IPS-18c (cell line): ENCODE results near the gene GSK3B.

Experiments
- H3K4me3 ChIP-seq: 2 replicates; pipeline ENCODE4 v1.7.0; 2013; ENCODE audit warnings: low read depth, mild to moderate bottlenecking, low read length, moderate library complexity; ENCODE audit not compliant: insufficient read depth
- H3K9me3 ChIP-seq: one replicate; pipeline ENCODE4 v1.6.1; 2013; ENCODE audit warnings: mild to moderate bottlenecking, low read length, moderate library complexity; ENCODE audit not compliant: control insufficient read depth, insufficient read depth

GSK3B gene

DNA sequence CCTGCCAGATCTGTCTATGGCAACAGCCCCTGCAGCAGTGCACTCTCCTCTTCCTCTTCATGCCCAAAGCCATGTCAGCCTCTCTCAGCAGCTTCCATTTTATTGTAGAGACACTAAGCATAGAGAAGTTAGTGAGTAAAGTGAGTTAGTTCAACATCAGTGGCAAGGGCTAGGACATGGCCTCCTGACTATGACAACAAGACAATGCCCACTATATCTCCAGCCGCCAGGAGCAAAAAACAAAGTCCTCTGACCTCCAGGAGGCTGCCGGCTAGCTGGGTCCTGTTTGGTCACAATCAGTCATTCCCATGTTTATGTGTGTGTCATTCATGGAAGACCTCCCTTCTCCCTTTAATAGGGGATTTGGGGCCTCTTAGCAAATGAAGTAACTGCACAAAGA is 297.5 kb downstream of the GSK3B start:
- H3K9me3 ChIP-seq = no peaks in the 10 kb centered on the region
- no peak overlapping the region for H3K4me3 ChIP-seq

- H3K9me3 ChIP-seq = no peaks in the 10 kb centered on the region
- no peak overlapping the region for H3K4me3 ChIP-seq
Observed at GRCh38 chr3:119796368-119796767, 297.9 kb downstream of the GSK3B start.

DNA sequence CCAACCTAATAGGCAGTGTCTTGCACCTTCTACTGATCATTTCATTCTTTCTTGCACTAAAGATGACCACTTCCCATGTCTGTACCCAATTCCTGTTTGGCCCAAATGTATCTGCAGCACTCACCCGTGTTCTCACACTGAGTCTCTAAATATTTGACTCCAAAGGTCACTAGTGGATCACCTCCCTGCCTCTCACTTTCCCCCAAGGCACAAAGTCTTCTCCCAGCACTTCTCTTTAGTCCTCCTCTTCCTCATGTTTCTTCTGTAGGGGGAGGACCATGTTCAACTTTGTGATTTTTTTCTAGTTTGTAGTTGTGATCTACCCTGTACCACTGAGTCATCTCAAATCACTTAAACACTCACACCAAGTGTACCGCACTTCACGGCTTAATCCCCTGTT is 298.4 kb downstream of the GSK3B start:
- no peak overlapping the region for H3K4me3 ChIP-seq
- H3K9me3 ChIP-seq = no peaks in the 10 kb centered on the region

GRCh38 chr3:119794971-119795612 is 299.2 kb downstream of the GSK3B start:
- no peaks in the 10 kb centered on the region for H3K9me3 ChIP-seq
- no peak overlapping the region for H3K4me3 ChIP-seq

- Histone ChIP-seq H3K9me3 (no peaks in the 10 kb centered on the region), H3K4me3 (no peak overlapping the region)
Observed at GRCh38 chr3:119794401-119794800, 299.8 kb downstream of the GSK3B start.

DNA sequence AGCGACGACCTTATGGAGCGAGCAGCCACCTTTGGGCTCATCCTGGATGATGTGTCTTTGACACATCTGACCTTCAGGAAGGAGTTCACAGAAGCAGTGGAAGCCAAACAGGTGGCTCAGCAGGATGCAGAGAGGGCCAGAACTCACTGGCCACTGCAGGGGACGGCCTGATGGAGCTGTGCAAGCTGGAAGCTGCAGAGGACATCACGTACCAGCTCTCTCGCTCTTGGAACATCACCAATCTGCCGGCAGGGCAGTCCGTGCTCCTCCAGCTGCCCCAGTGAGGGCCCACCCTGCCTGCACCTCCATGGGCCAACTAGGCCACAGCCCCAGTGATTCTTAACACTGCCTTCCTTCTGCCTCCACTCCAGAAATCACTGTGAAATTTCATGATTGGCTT is 302.0 kb downstream of the GSK3B start:
- no peaks in the 10 kb centered on the region for H3K9me3 ChIP-seq
- H3K4me3 ChIP-seq = no peak overlapping the region

- H3K4me3 ChIP-seq = no peak overlapping the region
- no peaks in the 10 kb centered on the region for H3K9me3 ChIP-seq
Observed at GRCh38 chr3:119790369-119790768, 303.9 kb downstream of the GSK3B start.

- H3K9me3 ChIP-seq = no peaks in the 10 kb centered on the region
- no peak overlapping the region for H3K4me3 ChIP-seq
Observed at GRCh38 chr3:119786409-119786808, 307.8 kb downstream of the GSK3B start.

DNA sequence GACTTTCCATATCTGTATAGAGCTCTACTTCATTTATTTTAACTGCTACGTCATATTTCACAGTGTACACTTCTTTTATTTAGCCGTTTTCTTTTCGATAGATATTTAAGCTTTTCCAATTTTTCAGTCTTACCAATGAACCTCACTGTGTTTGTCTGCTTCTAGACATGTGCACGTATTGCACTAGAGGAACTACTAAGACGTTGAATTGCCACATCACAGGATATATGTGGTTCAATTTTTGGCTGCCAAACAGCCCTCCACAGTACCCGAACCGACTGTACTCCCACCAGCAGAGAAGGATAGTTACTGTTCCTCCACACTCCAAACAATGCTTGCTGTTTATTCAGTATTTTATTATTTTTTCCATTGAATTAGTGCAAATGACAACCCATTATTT is 310.4 kb downstream of the GSK3B start:
- Histone ChIP-seq H3K9me3 (no peaks in the 10 kb centered on the region), H3K4me3 (no peak overlapping the region)

DNA sequence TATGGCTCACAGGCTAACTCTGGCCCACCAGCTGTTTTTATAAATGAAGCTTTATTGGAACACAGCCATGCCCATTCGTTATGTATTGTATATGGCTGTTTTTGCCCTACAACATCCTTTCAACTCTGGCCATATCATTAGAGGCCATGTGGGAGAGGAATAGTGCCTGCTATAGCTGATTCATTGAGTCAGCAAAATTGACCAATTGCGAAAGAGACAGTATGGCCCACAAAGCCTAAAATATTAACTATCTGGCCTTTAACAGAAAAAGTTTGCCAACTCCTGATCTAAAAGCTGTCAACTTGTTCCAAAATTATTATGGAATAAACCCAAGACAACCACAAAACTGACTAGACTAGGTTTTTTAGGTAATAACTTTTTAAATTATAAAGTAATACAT is 311.0 kb downstream of the GSK3B start:
- no peaks in the 10 kb centered on the region for H3K9me3 ChIP-seq
- H3K4me3 ChIP-seq = no peak overlapping the region

DNA sequence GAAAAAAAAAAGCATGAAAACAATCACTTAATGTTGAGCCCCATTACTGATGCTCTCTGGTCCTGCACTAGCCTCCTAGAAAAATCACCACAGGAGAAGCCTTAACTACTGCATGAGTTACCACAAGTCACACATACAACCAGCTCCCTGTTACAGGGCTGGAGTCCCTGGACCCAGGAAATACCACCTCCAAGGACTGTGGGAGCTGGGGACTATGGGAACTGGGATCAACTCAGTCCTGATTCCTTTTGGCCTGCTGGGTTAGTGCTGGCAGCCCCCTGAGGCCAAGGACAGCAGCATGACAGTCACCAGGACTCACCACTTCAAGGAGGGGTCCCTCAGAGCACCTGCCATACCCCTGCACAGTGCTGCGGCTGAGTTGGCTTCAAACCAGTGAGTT is 311.8 kb downstream of the GSK3B start:
- H3K9me3 ChIP-seq = no peaks in the 10 kb centered on the region
- H3K4me3 ChIP-seq = no peak overlapping the region

- Histone ChIP-seq H3K4me3 (no peak within 1 kb of the TSS), H3K9me3 (no peaks in the 10 kb centered on the region)
Observed at GRCh38 chr3:119781330-119782198, 312.7 kb downstream of the GSK3B start, which contains the start of gene NR1I2. Gene NR1I2, plus strand, starts transcription at chr3:119782101.

GRCh38 chr3:119779731-119780383 is 314.4 kb downstream of the GSK3B start:
- no peaks in the 10 kb centered on the region for H3K9me3 ChIP-seq
- no peak overlapping the region for H3K4me3 ChIP-seq

DNA sequence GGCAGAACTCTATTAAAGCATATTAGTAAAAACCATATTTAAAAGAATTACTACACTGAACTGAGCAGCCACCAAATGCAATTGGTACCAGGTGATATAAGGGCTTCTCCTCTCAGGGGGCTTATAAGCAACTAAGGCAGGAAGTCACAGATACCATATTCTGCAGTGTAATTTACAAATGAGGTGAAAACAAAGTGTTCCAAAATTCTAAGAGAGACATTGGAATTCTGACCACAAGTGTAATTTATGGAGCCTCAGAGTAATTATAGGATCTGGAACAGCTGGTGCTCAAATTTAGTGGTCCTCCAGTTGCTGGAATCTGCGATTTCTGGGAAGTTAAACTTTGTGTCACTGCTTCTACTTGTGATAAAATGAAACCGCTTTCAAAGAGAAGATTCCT is 315.4 kb downstream of the GSK3B start:
- Histone ChIP-seq H3K4me3 (no peak overlapping the region), H3K9me3 (no peaks in the 10 kb centered on the region)

- Histone ChIP-seq H3K9me3 (no peaks in the 10 kb centered on the region), H3K4me3 (no peak overlapping the region)
Observed at GRCh38 chr3:119778176-119778575, 316.1 kb downstream of the GSK3B start.

GRCh38 chr3:119776304-119776703 is 317.9 kb downstream of the GSK3B start:
- Histone ChIP-seq H3K9me3 (no peaks in the 10 kb centered on the region), H3K4me3 (no peak overlapping the region)

DNA sequence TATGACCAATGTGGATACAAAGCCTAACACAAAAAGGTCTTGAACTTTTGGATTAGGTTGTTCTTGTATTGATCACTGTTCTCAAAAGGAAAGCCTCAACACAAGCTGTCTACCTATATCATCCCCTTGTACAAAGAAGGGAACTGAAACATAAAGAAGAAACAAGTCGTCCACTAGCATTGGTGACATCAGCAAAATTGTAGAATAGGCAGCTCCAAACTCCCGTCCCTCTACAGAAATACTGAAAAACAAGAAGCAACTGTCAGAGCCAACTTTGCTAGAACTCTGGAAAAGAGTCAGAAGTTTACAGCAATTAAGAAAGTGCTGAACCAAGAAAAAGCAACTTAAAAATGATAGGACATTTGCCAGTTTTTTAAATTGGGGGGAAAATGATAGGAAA is 319.8 kb downstream of the GSK3B start:
- H3K4me3 ChIP-seq = no peak overlapping the region

More for the DNA sequence above, 319.8 kb downstream of the GSK3B start:
- H3K9me3 ChIP-seq = no peaks in the 10 kb centered on the region
